Epithelial cell of proximal tubule (primary cell): Measurements from ENCODE around the gene KLF8. TPM values are rescaled to one million over a fixed set of nuclear protein-coding genes. Genes with fewer than 3 reads are reported as not detected.
A peak's percentile ranks its signal among the peaks of the same experiment; 100 is the strongest.
"Not testable (repeated sequence)": the region's sequence is repeated elsewhere in the genome, so short reads cannot be mapped to it uniquely, and the experiment has no call there.

Experiments used
- DNase-seq: peaks from one replicate; pipeline ENCODE4 v3.0.0-alpha.2; 2011; ENCODE audit warnings: low read depth
- H3K4me3 ChIP-seq: 2 replicates; pipeline ENCODE4 v1.5.1; 2011; ENCODE audit warnings: low read depth, mild to moderate bottlenecking, low read length
- CTCF ChIP-seq: conservative IDR thresholded peaks from 2 replicates; pipeline ENCODE4 v1.5.1; 2012; ENCODE audit warnings: low read depth, mild to moderate bottlenecking, low read length
- total RNA-seq: library from RNA; depleted of rRNA; stranded (reverse); fragments of >200 nt; gene quantifications from 2 replicates; pipeline ENCODE4 v1.2.3, GENCODE V29; 2015

KLF8 gene
- total RNA-seq = 0.43 and 1.5 TPM in 2 replicates

DNA sequence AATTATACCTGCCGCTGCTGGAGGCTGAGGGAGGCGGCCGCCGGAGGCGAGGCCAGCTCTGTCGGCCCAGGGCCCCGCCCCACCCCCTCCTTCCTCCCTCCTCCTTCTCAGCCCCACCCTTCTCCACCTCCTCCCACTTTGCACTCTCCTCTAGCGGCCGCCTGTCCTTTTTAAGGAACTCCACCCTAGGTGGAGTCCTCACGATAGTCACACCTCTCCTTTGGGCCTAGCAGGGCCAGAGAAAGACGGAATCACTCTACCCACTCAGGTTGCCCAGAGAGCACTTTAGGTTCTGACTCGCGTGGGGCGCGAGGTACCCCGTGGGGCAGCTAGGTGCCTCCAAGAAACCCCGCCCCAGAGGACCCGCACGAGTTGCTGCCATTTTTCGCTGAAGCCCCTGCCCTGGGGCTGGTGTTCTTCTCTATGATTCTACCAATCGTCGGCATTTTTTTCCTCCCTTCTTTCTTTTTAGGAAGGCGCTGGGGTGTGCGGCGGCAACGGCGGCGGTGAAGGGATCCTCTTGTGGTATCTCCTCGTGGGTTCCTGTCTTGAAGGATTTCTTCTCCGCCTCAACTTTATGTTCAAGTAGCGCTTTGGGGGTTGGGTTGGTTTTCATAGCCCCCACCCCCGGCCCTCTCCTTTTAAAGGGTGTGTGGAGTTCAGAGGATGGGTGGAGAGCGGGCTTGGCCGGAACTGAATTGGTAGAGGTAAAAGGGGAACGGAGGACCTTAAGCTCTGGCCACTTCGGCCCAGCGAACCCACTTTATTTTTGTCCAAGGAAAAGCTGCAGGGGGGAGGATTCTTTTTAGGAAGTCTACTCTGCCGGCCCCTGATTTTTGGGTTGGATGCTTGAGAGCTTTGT is at the start of gene KLF8:
Gene KLF8 (plus strand): TSS at position 136 of the 862 bp plus-strand sequence. CDS start 979 bp downstream, outside the sequence.
- H3K4me3 ChIP-seq = peak within 1 kb of the TSS; percentile 66
- no peak for TF ChIP-seq CTCF
- DNase-seq = no peak

- not testable (repeated sequence) for DNase-seq, H3K4me3 ChIP-seq
These were observed 25.2 kb upstream of the KLF8 start for GRCh38 chrX:56206945-56207344.

DNA sequence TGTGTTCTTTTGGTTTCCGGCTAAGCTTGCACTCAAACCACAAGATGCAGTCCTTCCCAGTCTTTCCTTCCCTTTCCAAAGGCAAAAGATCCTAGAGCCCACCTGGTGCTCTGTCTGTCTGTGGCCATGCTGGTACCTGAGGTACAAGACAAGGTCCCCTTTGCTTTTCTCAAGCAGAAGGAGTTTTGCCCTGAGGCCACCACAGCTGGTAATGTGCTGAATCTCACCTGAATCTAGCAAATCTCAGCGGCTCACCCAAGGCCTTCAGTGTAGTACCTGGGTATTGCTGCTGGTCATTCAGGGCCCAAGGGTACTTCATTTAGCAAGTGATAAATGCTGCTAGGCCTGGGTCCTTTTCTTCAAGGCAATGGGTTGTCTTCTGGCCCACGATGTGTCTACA is 20.5 kb upstream of the KLF8 start:
- no peak for TF ChIP-seq CTCF
- H3K4me3 ChIP-seq = no peak overlapping the region
- DNase-seq = no peak

DNA sequence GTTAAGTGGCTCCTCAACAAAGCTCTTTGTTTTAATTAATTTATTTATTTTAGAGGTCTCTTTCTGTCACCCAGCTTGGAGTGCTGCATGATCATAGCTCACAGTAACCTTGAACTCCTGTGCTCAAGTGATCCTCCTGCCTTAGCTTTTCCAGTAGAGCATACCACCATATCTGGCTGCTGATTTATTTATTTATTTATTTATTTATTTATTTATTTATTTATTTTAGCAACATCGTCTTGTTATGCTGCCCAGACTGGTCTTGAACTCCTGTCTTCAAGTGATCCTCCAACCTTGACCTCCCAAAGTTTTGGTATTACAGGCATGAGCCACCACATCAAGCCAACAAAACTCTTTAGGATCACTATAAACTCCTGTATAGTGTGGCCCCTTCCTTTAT is 15.8 kb upstream of the KLF8 start:
- no peak for TF ChIP-seq CTCF
- DNase-seq = no peak
- H3K4me3 ChIP-seq = no peak overlapping the region

GRCh38 chrX:56219700-56220099 is 12.5 kb upstream of the KLF8 start:
- H3K4me3 ChIP-seq = no peak overlapping the region
- peak; percentile 37 for TF ChIP-seq CTCF
- DNase-seq = no peak

GRCh38 chrX:56221101-56221500 is 11.1 kb upstream of the KLF8 start:
- DNase-seq = no peak
- TF ChIP-seq CTCF = no peak
- H3K4me3 ChIP-seq = no peak overlapping the region

- no peak overlapping the region for H3K4me3 ChIP-seq
- TF ChIP-seq CTCF = no peak
These were observed 9.6 kb upstream of the KLF8 start for GRCh38 chrX:56222473-56223000.

More at GRCh38 chrX:56222473-56223000, 9.6 kb upstream of the KLF8 start:
- DNase-seq = no peak
